ENCODE data around the gene RDH12.
"Not testable (repeated sequence)": the region's sequence is repeated elsewhere in the genome, so short reads cannot be mapped to it uniquely, and the experiment has no call there.

Gene RDH12

GRCh38 chr14:67701492-67701891 is at the start of gene RDH12:
Gene RDH12 (plus strand): TSS chr14:67701886. CDS start chr14:67722643, 20,757 bp downstream.
- not testable (repeated sequence) for H3K27ac ChIP-seq; H3K36me3 ChIP-seq; H3K27me3 ChIP-seq (ENCODE audit: insufficient read depth, low read depth, severe bottlenecking); H3K4me3 ChIP-seq (ENCODE audit: low read depth, low read length); H3K9me3 ChIP-seq (ENCODE audit: severe bottlenecking); DNase-seq

- TF ChIP-seq CTCF (IDR thresholded peaks at IDR 0.05; ENCODE audit: low read depth, low read length), result no peak
- H3K36me3 ChIP-seq, result peaks cover 77% of the 10 kb centered on the region
- no peak for DNase-seq
- H3K27ac ChIP-seq, result peak overlapping the region; percentile 79
- no peaks in the 10 kb centered on the region for H3K9me3 ChIP-seq (ENCODE audit: severe bottlenecking)
- H3K27me3 ChIP-seq (ENCODE audit: insufficient read depth, low read depth, severe bottlenecking), result no peaks in the 10 kb centered on the region
- no peak overlapping the region for H3K4me3 ChIP-seq (ENCODE audit: low read depth, low read length)
Observed at GRCh38 chr14:67652189-67652588, 49.5 kb upstream of the RDH12 start.

- H3K36me3 ChIP-seq, result peaks cover 67% of the 10 kb centered on the region
- H3K4me3 ChIP-seq (ENCODE audit: low read depth, low read length), result peak overlapping the region; percentile 4; the same call in 1 of the 2 replicates
- peak; percentile 80 for DNase-seq
- H3K27ac ChIP-seq, result peak overlapping the region; percentile 79
- no peaks in the 10 kb centered on the region for H3K9me3 ChIP-seq (ENCODE audit: severe bottlenecking)
- TF ChIP-seq CTCF (IDR thresholded peaks at IDR 0.05; ENCODE audit: low read depth, low read length), result no peak
- no peaks in the 10 kb centered on the region for H3K27me3 ChIP-seq (ENCODE audit: insufficient read depth, low read depth, severe bottlenecking)
Observed at GRCh38 chr14:67653651-67654280, 47.9 kb upstream of the RDH12 start.

- Histone ChIP-seq H3K9me3 (ENCODE audit: severe bottlenecking) (no peaks in the 10 kb centered on the region), H3K27me3 (ENCODE audit: insufficient read depth, low read depth, severe bottlenecking) (no peaks in the 10 kb centered on the region), H3K27ac (no peak overlapping the region), H3K4me3 (ENCODE audit: low read depth, low read length) (no peak overlapping the region), H3K36me3 (no peaks in the 10 kb centered on the region; the same call in 1 of the 2 replicates)
- DNase-seq, result no peak
- TF ChIP-seq CTCF (IDR thresholded peaks at IDR 0.05; ENCODE audit: low read depth, low read length), result no peak
Observed at GRCh38 chr14:67663633-67664032, 38.1 kb upstream of the RDH12 start.

GRCh38 chr14:67665868-67666267 is 35.8 kb upstream of the RDH12 start:
- no peaks in the 10 kb centered on the region for H3K9me3 ChIP-seq (ENCODE audit: severe bottlenecking)
- H3K4me3 ChIP-seq (ENCODE audit: low read depth, low read length), result no peak overlapping the region
- no peak for DNase-seq
- H3K27ac ChIP-seq, result no peak overlapping the region
- no peaks in the 10 kb centered on the region; the same call in 1 of the 2 replicates for H3K36me3 ChIP-seq
- TF ChIP-seq CTCF (IDR thresholded peaks at IDR 0.05; ENCODE audit: low read depth, low read length), result no peak
- no peaks in the 10 kb centered on the region for H3K27me3 ChIP-seq (ENCODE audit: insufficient read depth, low read depth, severe bottlenecking)

GRCh38 chr14:67666750-67667449 is 34.8 kb upstream of the RDH12 start:
- TF ChIP-seq CTCF (IDR thresholded peaks at IDR 0.05; ENCODE audit: low read depth, low read length), result peak; percentile 65
- peak; percentile 25 for DNase-seq
- H3K27ac ChIP-seq, result no peak overlapping the region
- no peaks in the 10 kb centered on the region for H3K9me3 ChIP-seq (ENCODE audit: severe bottlenecking)
- H3K36me3 ChIP-seq, result no peaks in the 10 kb centered on the region; the same call in 1 of the 2 replicates
- no peak overlapping the region for H3K4me3 ChIP-seq (ENCODE audit: low read depth, low read length)
- no peaks in the 10 kb centered on the region for H3K27me3 ChIP-seq (ENCODE audit: insufficient read depth, low read depth, severe bottlenecking)
